Activated naive CD8-positive, alpha-beta T cell treated with anti-CD3 and anti-CD28 coated beads, Interleukin-2, amount 50 U/mL, for 24 hours (primary cell): ENCODE data around the gene NUDT21.

Source experiments
- ATAC-seq: fragments of 150-1000 bp; cut with Tn5 transposase; one replicate; pipeline ENCODE4 v1.10.0; 2021
- DNase-seq: peaks from one replicate; pipeline ENCODE4 v3.0.0; 2021
- H3K27ac Mint-ChIP-seq: one replicate; pipeline ENCODE4 v1.8.0; 2021; ENCODE audit warnings: mild to moderate bottlenecking, mixed read lengths
- H3K27me3 Mint-ChIP-seq: one replicate; pipeline ENCODE4 v1.8.0; 2021; ENCODE audit warnings: mixed read lengths
- H3K36me3 Mint-ChIP-seq: one replicate; pipeline ENCODE4 v1.8.0; 2021; ENCODE audit warnings: low read depth, mixed read lengths
- H3K4me1 Mint-ChIP-seq: one replicate; pipeline ENCODE4 v1.8.0; 2021; ENCODE audit warnings: mixed read lengths
- H3K4me3 Mint-ChIP-seq: one replicate; pipeline ENCODE4 v1.8.0; 2021; ENCODE audit warnings: mild to moderate bottlenecking, moderate library complexity, mixed read lengths
- H3K9me3 Mint-ChIP-seq: one replicate; pipeline ENCODE4 v1.8.0; 2021; ENCODE audit warnings: mixed read lengths

Gene NUDT21

GRCh38 chr16:56475201-56475600, 24.1 kb upstream of the NUDT21 start:
- no peaks in the 10 kb centered on the region for H3K9me3 Mint-ChIP-seq
- DNase-seq (no peak), ATAC-seq (no peak)
- no peak overlapping the region for H3K27ac Mint-ChIP-seq
- H3K27me3 Mint-ChIP-seq, result no peaks in the 10 kb centered on the region
- no peak overlapping the region for H3K4me3 Mint-ChIP-seq
- H3K4me1 Mint-ChIP-seq, result peaks cover 21% of the 10 kb centered on the region
- peaks cover 63% of the 10 kb centered on the region for H3K36me3 Mint-ChIP-seq

DNA sequence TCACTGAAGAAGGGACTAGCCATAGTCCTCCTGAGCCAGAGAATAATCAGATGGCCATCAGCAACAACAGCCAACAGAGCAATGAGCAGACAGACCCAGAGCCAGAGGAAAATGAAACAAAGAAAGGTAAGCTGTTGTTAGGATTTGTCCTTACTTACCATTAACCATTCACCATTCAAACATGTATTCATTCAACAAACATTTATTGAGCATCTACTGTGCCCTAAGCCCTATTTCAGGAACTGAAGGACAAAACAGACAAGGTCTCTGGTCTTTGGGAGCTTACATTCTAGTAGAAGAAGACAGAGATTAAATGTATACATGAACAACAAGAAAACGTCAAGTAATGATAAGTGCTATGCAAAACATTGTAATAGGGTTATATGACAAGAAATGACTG, 19.5 kb upstream of the NUDT21 start:
- peaks cover 66% of the 10 kb centered on the region for H3K36me3 Mint-ChIP-seq
- no peak overlapping the region for H3K4me3 Mint-ChIP-seq
- no peak for DNase-seq
- no peaks in the 10 kb centered on the region for H3K27me3 Mint-ChIP-seq
- no peak overlapping the region for H3K27ac Mint-ChIP-seq
- H3K9me3 Mint-ChIP-seq, result no peaks in the 10 kb centered on the region
- ATAC-seq, result no peak
- no peaks in the 10 kb centered on the region for H3K4me1 Mint-ChIP-seq

GRCh38 chr16:56470232-56470631, 19.1 kb upstream of the NUDT21 start:
- Mint-ChIP-seq H3K4me1 (no peaks in the 10 kb centered on the region), H3K27me3 (no peaks in the 10 kb centered on the region), H3K9me3 (no peaks in the 10 kb centered on the region), H3K27ac (no peak overlapping the region), H3K36me3 (peaks cover 66% of the 10 kb centered on the region), H3K4me3 (no peak overlapping the region)
- DNase-seq, result no peak
- no peak for ATAC-seq

- Mint-ChIP-seq H3K27ac (no peak overlapping the region), H3K4me3 (no peak overlapping the region), H3K27me3 (no peaks in the 10 kb centered on the region), H3K4me1 (no peaks in the 10 kb centered on the region), H3K36me3 (peaks cover 62% of the 10 kb centered on the region), H3K9me3 (no peaks in the 10 kb centered on the region)
- no peak for DNase-seq
- ATAC-seq, result no peak
Observed at GRCh38 chr16:56469748-56470147, 18.6 kb upstream of the NUDT21 start.

- ATAC-seq (no peak), DNase-seq (no peak)
- no peaks in the 10 kb centered on the region for H3K9me3 Mint-ChIP-seq
- H3K4me3 Mint-ChIP-seq, result no peak overlapping the region
- no peak overlapping the region for H3K27ac Mint-ChIP-seq
- H3K36me3 Mint-ChIP-seq, result peaks cover 69% of the 10 kb centered on the region
- H3K4me1 Mint-ChIP-seq, result no peaks in the 10 kb centered on the region
- no peaks in the 10 kb centered on the region for H3K27me3 Mint-ChIP-seq
Observed at GRCh38 chr16:56468800-56469199, 17.7 kb upstream of the NUDT21 start.

DNA sequence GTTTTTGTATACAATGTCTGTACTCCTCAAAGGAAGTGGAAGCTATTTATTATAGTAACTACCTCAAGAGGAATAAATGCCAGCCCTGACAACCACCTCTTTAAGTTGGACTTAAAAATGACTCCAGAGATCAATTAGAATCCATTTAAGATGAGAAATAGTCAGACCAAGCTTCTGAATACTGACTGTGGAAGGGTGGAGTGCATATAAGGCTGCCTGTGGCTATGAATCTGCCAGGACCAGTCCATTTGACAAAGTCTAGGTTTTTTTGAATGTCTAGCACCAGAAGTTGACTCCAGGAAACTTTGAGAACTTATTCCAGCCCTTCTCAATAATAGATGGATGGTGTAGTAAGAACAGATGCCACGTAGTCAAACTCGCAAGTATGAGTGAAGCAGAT, 15.2 kb upstream of the NUDT21 start:
- peaks cover 73% of the 10 kb centered on the region for H3K36me3 Mint-ChIP-seq
- H3K4me1 Mint-ChIP-seq, result no peaks in the 10 kb centered on the region
- DNase-seq (no peak), ATAC-seq (no peak)
- no peak overlapping the region for H3K27ac Mint-ChIP-seq
- no peaks in the 10 kb centered on the region for H3K27me3 Mint-ChIP-seq
- H3K9me3 Mint-ChIP-seq, result no peaks in the 10 kb centered on the region
- H3K4me3 Mint-ChIP-seq, result no peak overlapping the region

DNA sequence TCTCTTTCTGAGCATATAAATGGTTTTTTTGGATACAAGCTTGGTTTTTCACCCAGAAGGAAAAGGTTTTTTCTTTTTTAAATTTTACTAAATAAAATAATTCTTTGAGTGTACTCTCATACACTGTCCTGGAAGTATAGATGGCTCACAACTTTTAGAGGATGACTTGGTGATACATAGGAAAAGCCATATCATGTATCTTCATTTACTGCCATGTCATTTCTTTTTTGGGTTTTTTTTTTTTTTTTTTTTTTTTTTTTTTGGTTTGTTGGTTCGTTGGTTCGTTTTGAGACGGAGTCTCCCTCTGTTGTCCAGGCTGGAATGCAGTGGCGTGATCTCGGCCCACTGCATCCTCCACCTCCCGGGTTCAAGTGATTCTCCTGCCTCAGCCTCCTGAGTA, 12.0 kb upstream of the NUDT21 start:
- no peak overlapping the region for H3K4me3 Mint-ChIP-seq
- ATAC-seq (no peak), DNase-seq (no peak)
- H3K4me1 Mint-ChIP-seq, result no peaks in the 10 kb centered on the region
- no peak overlapping the region for H3K27ac Mint-ChIP-seq
- H3K36me3 Mint-ChIP-seq, result peaks cover 64% of the 10 kb centered on the region
- H3K9me3 Mint-ChIP-seq, result no peaks in the 10 kb centered on the region
- no peaks in the 10 kb centered on the region for H3K27me3 Mint-ChIP-seq

DNA sequence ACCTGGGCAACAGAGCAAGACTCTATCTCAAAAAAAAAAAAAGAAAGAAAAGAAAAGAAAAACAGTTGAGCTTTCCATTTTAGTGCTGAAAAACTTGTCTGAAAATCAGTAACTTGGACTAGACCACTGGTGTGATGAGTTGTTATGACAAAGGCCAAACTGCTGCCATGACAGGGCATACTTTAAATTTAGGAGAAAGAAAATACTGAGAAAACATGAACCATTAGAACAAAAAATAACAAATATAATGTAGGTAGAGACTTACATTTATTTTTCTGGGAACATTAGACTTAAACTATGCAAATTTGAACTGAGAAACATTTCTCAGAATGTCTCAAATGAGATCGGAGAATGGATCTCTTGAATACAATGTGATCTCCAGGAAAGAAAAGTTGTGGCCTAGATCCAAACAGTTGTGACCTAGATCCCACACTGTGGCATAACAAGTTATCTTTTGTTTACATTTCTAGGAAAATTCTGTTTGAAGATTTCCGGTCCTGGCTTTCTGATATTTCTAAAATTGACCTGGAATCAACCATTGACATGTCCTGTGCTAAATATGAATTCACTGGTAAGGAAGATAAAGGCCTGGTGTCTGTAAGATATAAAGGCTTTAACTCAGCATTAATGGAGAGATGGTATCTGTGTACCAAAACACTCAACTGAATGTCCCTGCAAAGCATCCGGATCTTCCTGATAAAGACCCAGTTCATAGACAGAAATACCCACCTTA, 11.1 kb upstream of the NUDT21 start:
- no peaks in the 10 kb centered on the region for H3K9me3 Mint-ChIP-seq

DNA sequence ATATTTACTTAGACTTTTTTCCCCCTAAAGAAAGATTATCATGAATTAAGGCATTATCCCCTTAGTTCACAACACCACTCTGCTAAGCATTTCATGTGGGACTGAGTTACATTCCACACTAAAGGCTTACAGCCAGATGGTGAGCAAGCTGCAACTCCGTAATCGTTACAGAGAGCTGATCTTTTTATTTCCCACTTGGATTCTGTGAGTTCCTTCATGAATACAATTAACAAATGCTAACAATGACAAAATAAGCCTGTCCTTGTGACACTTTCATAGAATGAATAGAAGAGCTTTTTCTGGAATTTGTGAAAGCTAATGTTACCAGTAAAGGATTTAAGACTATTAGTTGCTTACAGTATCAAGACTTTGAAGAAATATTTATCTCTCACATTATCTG, 9.0 kb upstream of the NUDT21 start:
- DNase-seq (no peak), ATAC-seq (no peak)
- H3K4me3 Mint-ChIP-seq, result no peak overlapping the region
- no peaks in the 10 kb centered on the region for H3K9me3 Mint-ChIP-seq
- H3K36me3 Mint-ChIP-seq, result peaks cover 64% of the 10 kb centered on the region
- H3K27me3 Mint-ChIP-seq, result no peaks in the 10 kb centered on the region
- H3K27ac Mint-ChIP-seq, result no peak overlapping the region
- H3K4me1 Mint-ChIP-seq, result peaks cover 4% of the 10 kb centered on the region

More for the DNA sequence above, 11.1 kb upstream of the NUDT21 start:
- no peak overlapping the region for H3K4me3 Mint-ChIP-seq
- H3K4me1 Mint-ChIP-seq, result no peaks in the 10 kb centered on the region
- H3K27me3 Mint-ChIP-seq, result no peaks in the 10 kb centered on the region
- no peak for DNase-seq
- H3K27ac Mint-ChIP-seq, result no peak overlapping the region
- H3K36me3 Mint-ChIP-seq, result peaks cover 61% of the 10 kb centered on the region
- no peak for ATAC-seq

- Mint-ChIP-seq H3K4me1 (peaks cover 10% of the 10 kb centered on the region), H3K27me3 (no peaks in the 10 kb centered on the region), H3K4me3 (no peak overlapping the region), H3K27ac (no peak overlapping the region), H3K9me3 (no peaks in the 10 kb centered on the region), H3K36me3 (peaks cover 61% of the 10 kb centered on the region)
- ATAC-seq, result no peak
- DNase-seq, result no peak
Observed at GRCh38 chr16:56457927-56458470, 6.9 kb upstream of the NUDT21 start.

- peaks cover 56% of the 10 kb centered on the region for H3K4me1 Mint-ChIP-seq
- H3K27ac Mint-ChIP-seq, result peak overlapping the region; percentile 93
- H3K27me3 Mint-ChIP-seq, result no peaks in the 10 kb centered on the region
- ATAC-seq, result peak; percentile 25
- DNase-seq, result no peak
- H3K9me3 Mint-ChIP-seq, result no peaks in the 10 kb centered on the region
- peaks cover 46% of the 10 kb centered on the region for H3K36me3 Mint-ChIP-seq
- peak overlapping the region; percentile 96 for H3K4me3 Mint-ChIP-seq
Observed at GRCh38 chr16:56451753-56452689, 889 bp upstream of the NUDT21 start.

DNA sequence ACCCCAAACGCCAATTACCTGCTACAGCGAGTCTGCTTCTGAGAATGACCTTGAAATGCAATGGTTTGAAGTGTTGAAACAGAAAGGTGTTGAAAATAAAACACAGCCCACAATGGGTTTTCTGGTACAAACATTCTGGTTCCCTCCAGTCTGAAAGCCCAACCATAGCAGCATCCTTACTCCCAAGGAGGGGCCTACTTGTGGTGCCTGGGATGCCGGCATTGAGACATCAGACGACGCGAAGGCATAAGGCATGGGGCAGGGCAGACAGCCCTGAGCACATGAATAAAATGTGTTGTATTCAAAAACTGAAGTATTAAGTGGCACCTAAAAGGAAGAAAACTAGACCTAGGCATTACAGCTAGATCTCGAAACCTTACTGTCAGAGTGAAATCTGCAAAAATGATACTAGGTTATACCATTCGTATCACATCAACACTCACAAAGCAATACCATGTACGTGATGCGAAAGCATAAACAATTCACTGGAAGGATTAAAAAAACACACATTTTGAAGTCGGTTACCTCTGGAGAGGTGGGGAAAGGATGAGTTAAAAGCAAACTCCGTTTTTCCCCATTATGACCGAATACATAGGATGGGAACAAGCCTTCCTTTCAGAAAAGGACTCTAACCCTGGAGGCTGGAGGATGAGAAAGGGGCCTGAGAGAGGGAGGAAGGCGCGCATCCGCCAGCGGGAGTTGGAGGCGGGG, 702 bp downstream of the NUDT21 start:
- Mint-ChIP-seq H3K27ac (peak overlapping the region; percentile 93), H3K9me3 (no peaks in the 10 kb centered on the region), H3K36me3 (peaks cover 44% of the 10 kb centered on the region), H3K27me3 (no peaks in the 10 kb centered on the region), H3K4me1 (peaks cover 53% of the 10 kb centered on the region), H3K4me3 (peak overlapping the region; percentile 96)
- DNase-seq (no peak), ATAC-seq (no peak)

- H3K4me3 Mint-ChIP-seq, result peak overlapping the region; percentile 61
- H3K9me3 Mint-ChIP-seq, result no peaks in the 10 kb centered on the region
- H3K27ac Mint-ChIP-seq, result peak overlapping the region; percentile 64
- peaks cover 47% of the 10 kb centered on the region for H3K4me1 Mint-ChIP-seq
- ATAC-seq, result no peak
- no peak for DNase-seq
- H3K36me3 Mint-ChIP-seq, result peaks cover 37% of the 10 kb centered on the region
- H3K27me3 Mint-ChIP-seq, result no peaks in the 10 kb centered on the region
Observed at GRCh38 chr16:56448005-56448404, 3.1 kb downstream of the NUDT21 start.

DNA sequence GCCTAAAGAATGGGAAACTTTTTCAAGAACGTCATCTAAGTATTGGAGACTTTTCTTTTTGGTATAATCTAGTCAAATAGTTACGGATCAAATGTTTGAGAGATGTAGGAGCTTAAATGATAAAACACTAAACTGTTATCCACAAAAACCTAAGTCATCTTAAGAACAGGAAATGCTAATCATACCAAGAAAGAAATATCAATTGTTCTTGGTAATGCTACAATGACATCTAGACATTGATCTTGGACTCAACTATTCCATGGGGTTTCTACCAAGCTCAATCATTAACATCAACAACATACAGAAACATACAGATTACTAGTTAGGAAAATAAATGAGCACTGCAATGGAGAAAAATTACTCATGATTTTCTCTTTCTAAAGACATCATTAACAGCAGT, 3.8 kb downstream of the NUDT21 start:
- peaks cover 40% of the 10 kb centered on the region for H3K4me1 Mint-ChIP-seq
- DNase-seq (no peak), ATAC-seq (no peak)
- no peaks in the 10 kb centered on the region for H3K27me3 Mint-ChIP-seq
- H3K27ac Mint-ChIP-seq, result peak overlapping the region; percentile 37
- peaks cover 37% of the 10 kb centered on the region for H3K36me3 Mint-ChIP-seq
- no peaks in the 10 kb centered on the region for H3K9me3 Mint-ChIP-seq
- H3K4me3 Mint-ChIP-seq, result peak overlapping the region; percentile 61
